ENCODE results near the gene OR6J1.

The OR6J1 gene

DNA sequence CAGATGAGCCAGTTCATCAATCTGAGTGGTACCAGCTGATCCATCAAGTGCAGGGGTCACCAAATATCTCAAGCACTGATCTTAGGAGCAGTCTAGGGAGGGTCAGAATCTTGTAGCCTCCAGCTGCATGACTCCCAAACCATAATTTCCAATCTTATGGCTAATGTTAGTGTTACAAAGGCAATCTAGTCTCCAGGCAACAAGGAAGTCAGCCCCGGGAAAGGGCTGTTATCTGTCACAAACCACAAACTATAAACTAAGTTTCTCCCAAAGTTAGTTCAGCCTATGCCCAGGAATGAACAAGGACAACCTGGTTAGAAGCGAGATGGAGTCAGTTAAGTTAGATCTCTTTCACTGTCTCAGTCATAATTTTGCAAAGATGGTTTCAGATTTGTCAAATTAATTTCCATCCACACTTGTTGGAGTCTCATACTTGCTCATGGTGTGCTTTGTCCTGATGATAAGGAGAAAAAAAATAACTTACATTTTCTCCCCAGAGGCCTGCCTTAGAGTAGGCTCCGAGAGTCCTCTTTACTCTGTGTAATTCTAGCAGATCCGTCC lies 49.9 kb downstream of the OR6J1 start:
- no peak overlapping the region for H3K4me3 ChIP-seq (ENCODE audit: low read depth in 1 of 2, low read length in 2 of 2)
- ATAC-seq (ENCODE audit: insufficient read depth, low read depth), result no peak
- H3K79me2 ChIP-seq (ENCODE audit: insufficient read depth, low read length), result no peaks in the 10 kb centered on the region
- H3K9ac ChIP-seq (ENCODE audit: low read depth, low read length), result no peak overlapping the region
- no peak overlapping the region for H3K4me2 ChIP-seq (ENCODE audit: insufficient read depth, low read length)
- DNase-seq, result no peak
- H3K27ac ChIP-seq (ENCODE audit: low read length), result no peak overlapping the region
- no peaks in the 10 kb centered on the region for H4K20me1 ChIP-seq (ENCODE audit: insufficient read depth, low read length)
- no peaks in the 10 kb centered on the region for H3K36me3 ChIP-seq (ENCODE audit: insufficient read depth, low read length)
- H3K9me3 ChIP-seq (ENCODE audit: insufficient read depth, low read length, severe bottlenecking), result no peaks in the 10 kb centered on the region
- TF ChIP-seq EZH2 (IDR thresholded peaks at IDR 0.05; ENCODE audit: borderline replicate concordance, low read depth, low read length, severe bottlenecking), result no peak
- TF ChIP-seq, protein P1, sequence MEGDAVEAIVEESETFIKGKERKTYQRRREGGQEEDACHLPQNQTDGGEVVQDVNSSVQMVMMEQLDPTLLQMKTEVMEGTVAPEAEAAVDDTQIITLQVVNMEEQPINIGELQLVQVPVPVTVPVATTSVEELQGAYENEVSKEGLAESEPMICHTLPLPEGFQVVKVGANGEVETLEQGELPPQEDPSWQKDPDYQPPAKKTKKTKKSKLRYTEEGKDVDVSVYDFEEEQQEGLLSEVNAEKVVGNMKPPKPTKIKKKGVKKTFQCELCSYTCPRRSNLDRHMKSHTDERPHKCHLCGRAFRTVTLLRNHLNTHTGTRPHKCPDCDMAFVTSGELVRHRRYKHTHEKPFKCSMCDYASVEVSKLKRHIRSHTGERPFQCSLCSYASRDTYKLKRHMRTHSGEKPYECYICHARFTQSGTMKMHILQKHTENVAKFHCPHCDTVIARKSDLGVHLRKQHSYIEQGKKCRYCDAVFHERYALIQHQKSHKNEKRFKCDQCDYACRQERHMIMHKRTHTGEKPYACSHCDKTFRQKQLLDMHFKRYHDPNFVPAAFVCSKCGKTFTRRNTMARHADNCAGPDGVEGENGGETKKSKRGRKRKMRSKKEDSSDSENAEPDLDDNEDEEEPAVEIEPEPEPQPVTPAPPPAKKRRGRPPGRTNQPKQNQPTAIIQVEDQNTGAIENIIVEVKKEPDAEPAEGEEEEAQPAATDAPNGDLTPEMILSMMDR (IDR thresholded peaks at IDR 0.05; ENCODE audit: borderline replicate concordance, extremely low read depth, low read length, poor library complexity, severe bottlenecking), result no peak
- H2AFZ ChIP-seq (ENCODE audit: low read depth, low read length), result no peak overlapping the region
- peaks cover 58% of the 10 kb centered on the region for H3K27me3 ChIP-seq (ENCODE audit: insufficient read depth, low read length, poor library complexity)
- peaks cover 22% of the 10 kb centered on the region for H3K4me1 ChIP-seq (ENCODE audit: insufficient read depth, low read length)

DNA sequence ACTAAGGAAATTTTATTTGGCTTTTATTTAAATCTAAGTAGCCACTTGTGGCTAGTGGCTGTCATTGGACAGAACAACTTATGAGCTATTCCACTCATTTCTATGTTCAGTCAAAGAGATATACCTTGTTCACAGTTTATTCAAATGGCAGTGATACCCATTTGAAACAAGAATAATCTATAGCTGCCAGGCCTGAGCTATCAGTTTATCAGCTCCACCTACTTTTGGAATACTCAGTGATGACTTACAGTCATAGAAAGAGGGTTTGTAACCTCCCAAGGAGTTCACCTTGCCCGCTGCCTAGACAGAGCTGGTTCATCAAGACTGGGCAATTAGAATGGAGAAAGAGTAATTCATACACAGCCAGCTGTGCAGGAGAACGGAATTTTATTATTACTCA lies 50.6 kb downstream of the OR6J1 start:
- H3K9ac ChIP-seq (ENCODE audit: low read depth, low read length), result no peak overlapping the region
- DNase-seq (no peak), ATAC-seq (ENCODE audit: insufficient read depth, low read depth) (no peak)
- peaks cover 19% of the 10 kb centered on the region for H3K4me1 ChIP-seq (ENCODE audit: insufficient read depth, low read length)
- no peaks in the 10 kb centered on the region for H3K9me3 ChIP-seq (ENCODE audit: insufficient read depth, low read length, severe bottlenecking)
- H3K4me3 ChIP-seq (ENCODE audit: low read depth in 1 of 2, low read length in 2 of 2), result no peak overlapping the region
- H2AFZ ChIP-seq (ENCODE audit: low read depth, low read length), result no peak overlapping the region
- H3K4me2 ChIP-seq (ENCODE audit: insufficient read depth, low read length), result no peak overlapping the region
- no peak for TF ChIP-seq EZH2 (IDR thresholded peaks at IDR 0.05; ENCODE audit: borderline replicate concordance, low read depth, low read length, severe bottlenecking)
- TF ChIP-seq, protein P1 (IDR thresholded peaks at IDR 0.05; ENCODE audit: borderline replicate concordance, extremely low read depth, low read length, poor library complexity, severe bottlenecking), result no peak
- peaks cover 4% of the 10 kb centered on the region for H3K79me2 ChIP-seq (ENCODE audit: insufficient read depth, low read length)
- H3K27ac ChIP-seq (ENCODE audit: low read length), result no peak overlapping the region
- no peaks in the 10 kb centered on the region for H4K20me1 ChIP-seq (ENCODE audit: insufficient read depth, low read length)
- H3K36me3 ChIP-seq (ENCODE audit: insufficient read depth, low read length), result no peaks in the 10 kb centered on the region
- H3K27me3 ChIP-seq (ENCODE audit: insufficient read depth, low read length, poor library complexity), result peaks cover 52% of the 10 kb centered on the region

DNA sequence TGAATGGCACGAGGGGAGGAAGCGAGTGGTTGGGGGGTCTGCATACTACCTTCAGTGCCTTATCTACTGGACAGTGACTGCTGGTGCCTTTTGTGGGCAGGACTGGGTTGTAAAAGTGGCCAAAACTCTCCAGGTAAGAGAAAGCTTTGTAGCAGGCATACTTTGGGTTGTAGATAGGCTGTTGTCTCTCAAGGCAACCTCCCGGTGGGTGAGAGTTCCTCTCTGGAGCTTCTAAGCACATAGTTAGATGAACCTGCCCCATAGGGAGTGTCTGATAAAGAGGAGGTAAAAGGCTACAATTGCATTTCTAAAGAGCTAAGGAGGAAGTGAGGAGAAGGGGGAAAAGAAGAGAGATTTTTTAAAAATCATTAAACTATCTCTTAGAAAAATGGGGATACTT lies 51.0 kb downstream of the OR6J1 start:
- peaks cover 8% of the 10 kb centered on the region for H3K79me2 ChIP-seq (ENCODE audit: insufficient read depth, low read length)
- H3K27ac ChIP-seq (ENCODE audit: low read length), result no peak overlapping the region
- no peak overlapping the region for H3K4me2 ChIP-seq (ENCODE audit: insufficient read depth, low read length)
- H4K20me1 ChIP-seq (ENCODE audit: insufficient read depth, low read length), result no peaks in the 10 kb centered on the region
- no peak overlapping the region for H3K4me3 ChIP-seq (ENCODE audit: low read depth in 1 of 2, low read length in 2 of 2)
- H3K9me3 ChIP-seq (ENCODE audit: insufficient read depth, low read length, severe bottlenecking), result no peaks in the 10 kb centered on the region
- no peak overlapping the region for H3K9ac ChIP-seq (ENCODE audit: low read depth, low read length)
- H3K27me3 ChIP-seq (ENCODE audit: insufficient read depth, low read length, poor library complexity), result peaks cover 48% of the 10 kb centered on the region
- peaks cover 18% of the 10 kb centered on the region for H3K4me1 ChIP-seq (ENCODE audit: insufficient read depth, low read length)
- no peak for TF ChIP-seq EZH2 (IDR thresholded peaks at IDR 0.05; ENCODE audit: borderline replicate concordance, low read depth, low read length, severe bottlenecking)
- TF ChIP-seq, protein P1 (IDR thresholded peaks at IDR 0.05; ENCODE audit: borderline replicate concordance, extremely low read depth, low read length, poor library complexity, severe bottlenecking), result no peak
- DNase-seq (no peak), ATAC-seq (ENCODE audit: insufficient read depth, low read depth) (no peak)
- H3K36me3 ChIP-seq (ENCODE audit: insufficient read depth, low read length), result no peaks in the 10 kb centered on the region
- no peak overlapping the region for H2AFZ ChIP-seq (ENCODE audit: low read depth, low read length)

Data from DND-41 (cell line).